CD4-positive, alpha-beta T cell treated with Interleukin-6 for 4 hours (primary cell): Measurements from ENCODE around the gene LSMEM2.
"Not testable (repeated sequence)": the region's sequence is repeated elsewhere in the genome, so short reads cannot be mapped to it uniquely, and the experiment has no call there.

ENCODE experiments used
- DNase-seq: peaks from one replicate; pipeline ENCODE4 v3.0.0-alpha.2; 2020; ENCODE audit warnings: mixed read lengths

LSMEM2 gene

GRCh38 chr3:50284121-50284520 is 5.2 kb downstream of the LSMEM2 start:
- DNase-seq: not testable (repeated sequence)

- no peak for DNase-seq
These were observed 7.7 kb downstream of the LSMEM2 start for GRCh38 chr3:50286322-50287227.

- DNase-seq: no peak
These were observed 8.4 kb downstream of the LSMEM2 start for GRCh38 chr3:50287262-50287661.

- no peak for DNase-seq
These were observed 9.6 kb downstream of the LSMEM2 start for GRCh38 chr3:50288387-50289007.

GRCh38 chr3:50289130-50289529 is 10.2 kb downstream of the LSMEM2 start:
- DNase-seq: no peak

GRCh38 chr3:50290161-50290641 is 11.3 kb downstream of the LSMEM2 start:
- DNase-seq: no peak

- peak; percentile 97 for DNase-seq
These were observed 13.5 kb downstream of the LSMEM2 start, which contains the start of gene IFRD2 for GRCh38 chr3:50292159-50293078. TSS of gene IFRD2 (minus strand) at chr3:50292429. CDS start at chr3:50292274, 155 bp downstream.

- DNase-seq: no peak
These were observed 14.4 kb downstream of the LSMEM2 start for GRCh38 chr3:50293079-50293801.

GRCh38 chr3:50294089-50294488 is 15.2 kb downstream of the LSMEM2 start:
- DNase-seq: no peak

GRCh38 chr3:50294492-50295403 is 15.9 kb downstream of the LSMEM2 start:
- DNase-seq: no peak

- DNase-seq: no peak
These were observed 16.9 kb downstream of the LSMEM2 start for GRCh38 chr3:50295553-50296431.

GRCh38 chr3:50296721-50297383 is 18.0 kb downstream of the LSMEM2 start:
- no peak for DNase-seq

- DNase-seq: no peak
These were observed 18.5 kb downstream of the LSMEM2 start for GRCh38 chr3:50297384-50297775.

- no peak for DNase-seq
These were observed 19.2 kb downstream of the LSMEM2 start for GRCh38 chr3:50297896-50298725.

GRCh38 chr3:50298836-50299637 is 20.1 kb downstream of the LSMEM2 start, which contains the start of the genes HYAL3 and NAA80:
TSS of gene HYAL3 (minus strand) at chr3:50299405. CDS start at chr3:50295602, 3,803 bp downstream.
TSS of gene NAA80 (minus strand) at chr3:50299405. CDS start at chr3:50297463, 1,942 bp downstream.
- peak; percentile 100 for DNase-seq

- no peak for DNase-seq
These were observed 20.7 kb downstream of the LSMEM2 start for GRCh38 chr3:50299638-50299928.

- DNase-seq: no peak
These were observed 21.2 kb downstream of the LSMEM2 start for GRCh38 chr3:50299929-50300680.
